ENCODE results near the gene SLC4A8.

Gene SLC4A8

DNA sequence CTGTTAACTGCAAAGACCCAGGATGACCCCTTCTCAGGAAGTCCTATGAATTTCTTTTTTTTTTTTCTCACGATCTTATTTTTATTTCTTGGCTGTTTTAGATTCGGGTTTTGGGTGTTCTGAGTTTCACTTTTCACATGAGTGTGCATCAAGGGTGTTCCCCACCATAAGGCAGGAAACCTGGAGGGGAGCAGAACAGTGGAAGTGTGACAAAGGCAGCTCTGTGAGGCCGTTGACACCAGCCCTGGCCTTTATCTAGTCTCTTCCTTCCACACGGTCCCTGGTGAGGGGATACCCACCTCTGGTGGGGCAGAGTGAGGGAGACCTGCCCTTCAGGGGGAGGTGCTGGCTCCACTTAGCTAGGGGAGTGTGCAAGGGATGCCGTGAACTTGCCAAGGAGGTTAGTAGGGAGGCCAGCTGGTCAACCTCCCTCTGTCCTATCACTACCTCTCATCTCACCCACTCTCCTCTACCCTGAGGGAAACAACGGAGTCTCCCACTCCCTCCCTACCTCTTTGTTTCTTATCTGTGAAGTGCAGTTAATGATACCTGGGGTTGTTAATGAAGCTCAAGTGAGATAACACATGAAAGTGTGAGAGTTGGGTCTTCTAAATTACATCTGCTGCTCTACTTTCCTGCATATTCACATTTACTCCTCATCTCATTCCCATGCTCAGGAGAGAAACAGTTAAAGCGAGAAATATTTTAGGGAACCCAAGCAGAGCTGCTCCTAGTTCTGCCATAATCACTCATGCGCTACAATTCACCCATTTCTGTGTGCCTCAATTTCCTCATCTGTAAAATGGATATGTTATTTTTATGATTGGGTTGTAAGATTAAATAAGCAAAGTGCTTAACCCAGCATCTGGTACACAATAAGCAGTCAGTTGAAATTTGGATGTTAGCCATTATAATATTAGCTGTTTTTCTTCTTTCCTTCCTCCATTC lies 29.1 kb upstream of the SLC4A8 start:
- DNase-seq (ENCODE audit: low read depth), result no peak

DNA sequence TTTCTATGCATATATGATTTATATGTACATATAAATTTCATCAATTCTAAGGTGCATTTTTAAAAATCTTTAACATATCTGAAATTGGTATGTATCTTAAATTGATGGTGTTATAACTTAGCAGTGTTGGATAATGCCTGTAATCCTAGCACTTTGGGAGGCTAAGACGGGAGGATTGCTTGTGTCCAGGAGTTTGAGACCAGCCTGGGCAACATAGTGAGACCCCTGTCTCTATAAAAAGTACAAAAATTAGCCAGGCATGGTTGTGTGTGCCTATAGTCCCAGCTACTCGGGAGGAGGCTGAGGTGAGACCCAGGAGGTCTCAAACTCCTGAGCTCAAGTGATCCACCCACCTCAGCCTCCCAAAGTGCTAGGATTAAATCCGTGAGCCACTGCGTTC lies 27.0 kb upstream of the SLC4A8 start:
- DNase-seq (ENCODE audit: low read depth), result no peak

GRCh38 chr12:51399891-51400290 lies 24.7 kb upstream of the SLC4A8 start:
- DNase-seq (ENCODE audit: low read depth), result no peak

DNA sequence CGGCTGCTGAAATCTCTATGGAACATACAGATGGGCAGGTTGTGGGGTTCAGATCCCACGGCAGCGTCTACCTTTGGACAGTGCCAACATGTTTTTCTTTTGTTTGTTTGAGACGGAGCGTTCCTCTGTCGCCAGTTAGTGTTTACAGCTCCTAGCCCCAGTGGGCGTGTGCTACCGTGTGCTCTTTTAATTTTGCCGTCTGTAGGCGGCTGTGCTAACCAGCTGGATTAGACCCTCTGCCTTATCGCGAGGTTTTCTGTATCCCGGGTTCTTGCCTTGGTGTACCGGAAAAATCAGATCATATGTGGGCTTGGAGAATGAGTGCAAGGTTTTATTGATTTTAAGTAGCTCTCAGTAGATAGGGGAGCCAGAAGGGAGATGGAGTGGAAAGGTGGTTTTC lies 23.6 kb upstream of the SLC4A8 start:
- no peak for DNase-seq (ENCODE audit: low read depth)

DNA sequence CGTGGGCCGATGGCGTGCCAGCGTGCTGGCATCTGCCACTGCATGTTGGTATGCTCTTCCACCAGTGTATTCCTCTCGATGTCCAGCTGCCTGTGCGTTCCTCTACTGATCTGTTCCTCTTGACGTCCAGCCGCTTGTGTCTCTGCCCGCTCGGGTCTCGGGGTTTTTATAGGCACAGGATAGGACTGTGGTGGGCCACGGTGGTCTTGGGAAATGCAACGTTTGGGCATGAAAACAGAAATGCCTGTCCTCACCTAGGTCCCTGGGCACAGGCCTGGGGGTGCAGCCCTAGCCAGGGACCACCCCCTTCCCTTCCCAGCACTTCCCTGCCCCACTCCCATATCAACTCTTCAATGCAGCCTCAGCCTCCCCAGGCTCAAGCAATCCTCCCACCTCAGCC lies 23.1 kb upstream of the SLC4A8 start:
- no peak for DNase-seq (ENCODE audit: low read depth)

DNA sequence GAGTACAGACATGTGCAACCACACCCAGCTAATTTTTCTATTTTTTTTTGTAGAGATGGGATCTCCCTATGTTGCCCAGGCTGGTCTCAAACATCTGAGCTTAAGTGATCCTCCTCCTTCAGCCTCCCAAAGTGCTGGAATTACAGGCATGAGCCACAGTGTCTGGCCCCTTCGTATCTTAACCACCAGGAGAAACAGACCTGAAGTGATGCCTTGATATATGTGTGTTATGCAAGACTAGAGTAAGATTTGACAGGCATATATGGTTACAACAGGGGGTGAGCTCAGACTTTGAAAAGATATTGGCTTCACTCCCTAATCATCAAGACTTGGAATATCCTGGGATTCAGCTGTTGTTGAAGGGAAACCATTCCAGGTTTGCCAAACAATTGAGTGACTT lies 22.7 kb upstream of the SLC4A8 start:
- DNase-seq (ENCODE audit: low read depth), result no peak

DNA sequence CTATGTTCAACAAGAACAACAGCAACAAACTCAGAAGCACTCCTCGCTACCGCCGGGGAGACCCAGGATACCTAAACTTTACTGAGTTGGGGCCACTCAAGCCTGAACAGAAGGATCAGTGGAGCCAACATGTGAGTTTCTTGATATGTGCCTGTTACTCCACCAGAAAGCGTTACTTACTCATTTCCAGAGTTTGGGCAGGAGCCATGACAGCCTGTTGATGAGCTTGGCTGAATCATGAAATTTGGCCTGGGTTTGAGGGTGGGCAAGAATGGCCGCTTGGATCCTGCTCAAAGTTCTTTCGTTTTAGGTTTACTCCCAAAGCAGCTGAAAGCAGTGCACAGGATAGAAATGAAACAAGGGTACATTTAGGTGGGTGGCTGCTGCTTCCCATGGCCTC lies 21.5 kb upstream of the SLC4A8 start:
- DNase-seq (ENCODE audit: low read depth), result no peak

GRCh38 chr12:51403681-51404136 lies 20.9 kb upstream of the SLC4A8 start:
- DNase-seq (ENCODE audit: low read depth), result no peak

DNA sequence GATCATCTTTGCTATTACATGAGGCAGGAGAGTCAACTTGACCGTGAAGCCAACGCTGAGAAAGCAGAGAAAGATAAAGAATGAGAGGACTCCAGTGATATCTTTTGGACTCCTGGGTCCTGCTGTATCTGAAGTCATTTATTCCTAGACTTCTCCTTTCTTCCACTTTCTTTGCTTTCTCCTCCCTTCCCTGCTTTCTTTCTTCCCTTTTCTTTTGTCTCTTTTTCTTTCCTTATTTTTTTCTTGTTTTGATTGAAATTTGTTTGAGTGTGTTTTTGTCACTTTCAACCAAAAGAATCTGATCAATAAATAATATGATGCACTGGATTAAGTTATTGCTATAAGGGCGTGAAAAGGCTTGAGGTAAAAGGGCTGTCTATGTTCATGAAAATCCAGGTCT lies 20.0 kb upstream of the SLC4A8 start:
- DNase-seq (ENCODE audit: low read depth), result no peak

GRCh38 chr12:51405801-51406207 lies 18.8 kb upstream of the SLC4A8 start:
- DNase-seq (ENCODE audit: low read depth), result no peak

DNA sequence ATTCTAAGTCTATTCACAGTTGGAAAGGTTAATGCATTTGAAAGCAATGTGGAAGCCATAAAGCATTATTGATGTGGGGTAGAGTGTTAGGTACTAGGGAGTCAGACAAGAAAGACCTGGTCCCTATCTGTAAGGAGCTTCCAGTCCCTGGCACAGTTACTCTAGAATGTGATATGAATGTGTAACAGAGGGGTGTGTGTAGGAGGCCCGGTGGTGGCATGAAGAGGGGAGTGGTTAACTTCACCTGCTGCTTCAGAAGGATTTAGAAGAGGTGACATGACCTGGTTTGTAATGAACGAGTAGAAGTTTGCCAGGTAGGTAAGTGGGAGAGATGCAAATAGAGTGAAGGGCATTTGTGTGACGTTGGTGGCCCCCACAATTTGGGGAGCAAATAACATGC lies 18.3 kb upstream of the SLC4A8 start:
- DNase-seq (ENCODE audit: low read depth), result no peak

DNA sequence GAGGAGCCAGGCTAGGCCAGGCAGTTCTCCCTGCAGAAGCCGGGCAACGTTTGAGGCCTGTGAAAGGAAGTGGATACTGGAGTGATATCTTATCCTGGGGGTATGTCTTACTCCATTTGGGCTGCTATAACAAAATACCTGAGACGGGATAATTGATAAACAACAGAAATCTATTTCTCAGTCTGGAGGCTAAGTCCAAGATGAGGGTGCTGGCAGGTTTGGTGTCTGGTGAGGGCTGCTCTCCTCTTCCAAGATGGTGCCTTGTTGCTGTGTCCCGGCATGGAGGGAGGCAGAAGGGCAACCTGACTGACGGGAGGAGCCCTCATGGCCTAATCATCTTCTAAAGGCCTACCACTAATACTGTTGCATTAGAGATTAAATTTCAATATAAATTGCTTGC lies 17.8 kb upstream of the SLC4A8 start:
- no peak for DNase-seq (ENCODE audit: low read depth)

DNA sequence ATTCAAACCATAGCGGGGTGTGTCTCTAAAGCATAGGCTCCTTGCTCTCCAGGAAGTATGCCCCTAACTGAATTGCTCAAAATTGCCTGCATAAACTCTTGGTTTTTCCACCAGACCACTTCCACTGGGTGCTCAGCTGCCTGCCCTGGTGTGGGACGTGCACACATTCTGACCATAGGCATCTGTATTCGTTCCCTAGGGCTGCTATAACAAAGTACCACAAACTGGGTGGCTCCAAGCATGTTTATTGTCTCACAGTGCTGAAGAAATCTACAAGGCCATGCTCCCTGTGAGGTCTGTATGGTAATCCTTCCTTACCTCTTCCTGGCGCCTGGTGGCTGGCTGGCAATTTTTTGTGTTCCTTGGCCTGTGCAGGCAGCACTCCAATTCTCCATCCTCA lies 17.0 kb upstream of the SLC4A8 start:
- DNase-seq (ENCODE audit: low read depth), result no peak

- DNase-seq (ENCODE audit: low read depth), result no peak
Measured at GRCh38 chr12:51409846-51410245, 14.8 kb upstream of the SLC4A8 start.

DNA sequence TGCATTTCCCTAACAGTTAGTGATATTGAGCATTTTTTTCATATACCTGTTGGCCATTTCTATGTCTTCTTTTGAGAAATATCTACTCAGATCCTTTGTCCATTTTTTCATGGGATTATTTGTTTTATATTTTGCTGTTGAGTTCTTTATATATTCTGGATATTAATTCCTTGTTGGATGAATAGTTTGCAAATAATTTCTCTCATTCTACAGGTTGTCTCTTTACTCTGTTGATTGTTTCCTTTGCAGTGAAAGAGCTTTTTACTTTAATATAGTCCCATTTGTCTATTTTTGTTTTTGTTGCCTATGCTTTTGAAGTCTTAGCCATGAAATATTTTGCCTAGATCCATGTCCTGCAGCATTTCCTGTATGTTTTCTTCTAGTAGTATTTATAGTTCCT lies 11.5 kb upstream of the SLC4A8 start:
- no peak for DNase-seq (ENCODE audit: low read depth)

- no peak for DNase-seq (ENCODE audit: low read depth)
Measured at GRCh38 chr12:51413791-51414190, 10.8 kb upstream of the SLC4A8 start.

GRCh38 chr12:51415931-51416330 lies 8.7 kb upstream of the SLC4A8 start:
- no peak for DNase-seq (ENCODE audit: low read depth)

DNA sequence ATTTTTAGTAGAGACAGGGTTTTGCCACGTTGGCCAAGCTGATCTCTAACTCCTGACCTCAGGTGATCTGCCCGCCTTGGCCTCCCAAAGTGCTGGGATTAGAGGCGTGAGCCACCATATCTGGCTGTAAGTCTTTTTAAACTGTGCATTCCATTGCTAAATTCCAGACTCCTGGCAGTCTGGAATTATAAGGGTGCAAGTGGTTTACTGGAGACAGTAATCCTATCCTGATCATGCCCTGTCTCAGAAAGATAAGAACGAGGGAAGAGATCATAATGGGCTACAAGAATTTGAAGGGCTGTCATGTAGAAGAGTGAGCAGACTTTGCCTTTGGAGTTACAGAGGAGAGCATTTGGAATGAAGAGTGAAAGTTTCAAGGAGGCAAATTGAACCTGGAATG lies 6.8 kb upstream of the SLC4A8 start:
- no peak for DNase-seq (ENCODE audit: low read depth)

DNA sequence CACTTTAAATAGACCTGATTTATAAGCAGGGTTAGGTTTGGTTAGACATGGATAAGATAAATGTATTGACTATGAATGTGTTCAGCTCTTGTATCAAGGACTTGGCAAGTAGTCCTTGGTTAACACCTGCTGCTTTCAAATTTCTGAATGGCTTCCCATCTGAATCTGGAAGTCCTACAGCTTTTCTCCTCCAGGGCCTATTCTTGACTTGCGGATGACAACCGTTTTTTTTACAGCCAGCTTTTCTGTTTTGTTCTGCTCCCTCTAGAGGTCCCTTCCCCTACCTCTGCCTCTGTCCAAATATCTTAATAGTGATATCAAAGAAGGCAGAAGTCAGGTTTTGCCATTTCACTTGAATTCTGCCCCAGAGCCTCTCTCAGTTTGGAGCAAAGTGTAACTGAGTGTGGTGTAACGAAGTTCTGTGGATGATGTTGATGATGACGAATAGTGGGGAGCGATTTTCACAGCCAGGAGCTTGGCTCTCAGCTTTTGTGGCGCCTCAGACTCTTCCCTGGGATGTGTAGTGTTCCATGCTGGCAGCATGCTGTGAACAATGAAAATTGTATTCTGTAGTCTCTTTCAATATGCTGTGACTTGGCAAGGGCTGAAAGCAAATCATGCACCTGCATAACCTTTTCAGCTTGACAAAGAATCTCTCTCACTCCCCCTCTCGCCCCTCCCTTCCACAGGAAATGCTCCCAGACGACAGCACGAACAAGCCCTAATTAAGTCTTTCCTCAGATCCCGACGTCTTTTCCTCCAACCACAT lies 5.0 kb upstream of the SLC4A8 start:
- no peak for DNase-seq (ENCODE audit: low read depth)

- peak; percentile 61 for DNase-seq (ENCODE audit: low read depth)
Measured at GRCh38 chr12:51421266-51421884, 3.3 kb upstream of the SLC4A8 start.

DNA sequence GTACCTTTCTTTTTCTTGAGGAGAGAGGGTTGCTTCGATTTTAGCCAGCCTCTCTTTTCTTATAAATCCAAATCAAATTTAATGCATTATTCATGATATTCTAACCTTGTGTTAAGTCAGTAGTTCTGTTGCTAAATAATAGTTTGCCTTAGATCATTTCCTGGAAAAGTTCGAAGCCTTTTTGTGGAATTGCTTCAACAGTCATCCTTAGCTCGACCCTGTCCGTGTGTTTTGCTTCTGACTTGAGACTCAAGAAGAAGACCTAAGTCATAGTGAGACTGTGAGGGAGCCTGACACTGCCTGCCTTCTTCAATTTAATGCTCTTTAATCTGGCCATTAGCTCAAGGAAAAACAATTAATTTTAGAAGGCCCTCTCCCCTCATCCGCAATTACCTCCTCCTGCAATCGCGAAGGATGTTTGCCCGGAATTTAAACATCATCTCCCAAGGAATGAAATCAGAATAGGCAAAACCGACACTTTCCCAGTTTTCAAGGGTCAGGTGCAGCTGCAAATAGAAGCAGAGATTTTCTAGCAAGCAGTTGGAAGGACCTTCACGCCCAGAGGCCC lies 453 bp upstream of the SLC4A8 start:
- no peak for DNase-seq (ENCODE audit: low read depth)

DNA sequence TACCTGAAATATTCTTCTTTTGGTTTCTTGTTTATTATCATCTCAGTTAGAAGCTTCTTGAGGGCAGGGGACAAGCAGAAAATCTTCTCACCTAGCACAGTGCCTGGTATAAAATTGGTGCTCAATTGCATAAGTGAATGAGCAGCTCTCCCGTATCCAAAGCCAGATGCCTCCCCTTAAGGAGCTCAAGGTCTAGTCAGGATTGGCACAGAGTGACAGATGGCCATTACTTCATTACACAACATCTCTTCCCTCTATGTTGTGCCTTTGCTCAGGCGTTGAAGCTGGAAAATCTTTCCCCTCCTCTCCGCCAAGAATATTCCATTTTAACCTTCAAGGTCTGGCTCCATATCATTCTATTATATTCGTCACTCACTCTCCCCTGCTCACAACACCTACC lies 3.6 kb downstream of the SLC4A8 start:
- DNase-seq (ENCODE audit: low read depth), result no peak
